Gastrocnemius medialis (tissue), 4 donors: ENCODE data around the gene RCOR2. TPM values are rescaled to one million over a fixed set of nuclear protein-coding genes. Genes with fewer than 3 reads are reported as not detected.

Experiments used
- ATAC-seq, 2 donors: fragments of 150-250 bp; one replicate each; pipeline ENCODE4 v1.9.1; 2016
- DNase-seq, 2 donors: peaks; one replicate each; pipeline ENCODE4 v3.0.0-alpha.2; 2019
- H3K27ac ChIP-seq, 4 donors: fragments of 200-600 bp; sonication (generic); 1 replicate in 1 of 4; 2 replicates in 3 of 4; pipeline ENCODE4 v1.5.1; 2016 to 2018; ENCODE audit warnings: mild to moderate bottlenecking in 2 of 4, moderate library complexity in 1 of 4
- H3K27me3 ChIP-seq, 3 donors: fragments of 200-600 bp; sonication (generic) in 2 of 3; 1 replicate in 1 of 3; 2 replicates in 2 of 3; pipeline versions ENCODE4 v1.5.1 to v1.6.0; 2016 to 2019; ENCODE audit warnings: mild to moderate bottlenecking in 1 of 3, moderate library complexity in 1 of 3
- H3K36me3 ChIP-seq, 2 donors: fragments of 200-600 bp; sonication (generic) in 1 of 2; one replicate each; pipeline ENCODE4 v1.5.1; 2017 to 2018
- H3K4me1 ChIP-seq, 2 donors: fragments of 200-600 bp; sonication (generic) in 1 of 2; one replicate each; pipeline ENCODE4 v1.5.1; 2016 to 2017; ENCODE audit warnings: mild to moderate bottlenecking in 2 of 2
- H3K4me3 ChIP-seq, 4 donors: fragments of 200-600 bp; sonication (generic) in 3 of 4; 1 replicate in 1 of 4; 2 replicates in 3 of 4; pipeline ENCODE4 v1.5.1; 2016 to 2019; ENCODE audit warnings: mild to moderate bottlenecking in 2 of 4
- H3K9me3 ChIP-seq, 3 donors: fragments of 200-600 bp; sonication (generic) in 2 of 3; 1 replicate in 1 of 3; 2 replicates in 2 of 3; pipeline ENCODE4 v1.5.1; 2016 to 2019
- CTCF ChIP-seq, 5 experiments: fragments of 450-650 bp in 3 of 5; fragments of 200-600 bp in 2 of 5; sonication (generic) in 2 of 5; IDR thresholded peaks in 4 of 5; conservative IDR thresholded peaks in 1 of 5; 1 replicate in 4 of 5; 2 replicates in 1 of 5; pipeline ENCODE4 v1.5.1; 2016 to 2019; ENCODE audit warnings: antibody characterized with exemption in 5 of 5, mild to moderate bottlenecking in 3 of 5, moderate library complexity in 3 of 5
- POLR2A ChIP-seq, 2 donors: fragments of 450-650 bp; IDR thresholded peaks; one replicate each; pipeline ENCODE4 v1.6.1; 2017; ENCODE audit warnings: antibody characterized with exemption in 2 of 2, mild to moderate bottlenecking in 2 of 2, moderate library complexity in 2 of 2
- in situ Hi-C, 4 donors: fragments of 200-750 bp; cut with MboI; loops; one replicate each; pipeline versions ENCODE4 v1.15.0 to v1.8.0; 2017; ENCODE audit warnings: low sequenced_read_pairs in 4 of 4
- intact Hi-C: fragments of 100-400 bp; cut with DNase I; formaldehyde crosslinking; loops from one replicate; pipeline ENCODE4 v1.15.1; 2023; ENCODE audit warnings: low total_unique reads
- total RNA-seq, 4 donors: library from RNA; depleted of rRNA; stranded (reverse); fragments of >200 nt; gene quantifications; one replicate each; pipeline versions ENCODE4 v1.1.0 to v1.2.3, GENCODE V29; 2016

RCOR2 gene
- total RNA-seq, 4 donors from 2014 or later, result 0.25 to 1.5 (median 0.45) TPM

GRCh38 chr11:63875506-63876065, 41.4 kb downstream of the RCOR2 start:
- in situ Hi-C loops (no loop called here), intact Hi-C loops (loop anchor here (10.0 kb wide), 1 partner anchor 111 kb away; the partner anchor contains the start of gene ZFTA)
- Histone ChIP-seq H3K4me3 (no peak overlapping the region), H3K36me3 (peaks cover 0 to 5% of the 10 kb centered on the region in 2 donors), H3K9me3 (no peaks in the 10 kb centered on the region), H3K27ac (no peak overlapping the region), H3K4me1 (peaks cover 27 to 39% of the 10 kb centered on the region in 2 donors), H3K27me3 (no peaks in the 10 kb centered on the region)
- DNase-seq, result no peak
- no peak for ATAC-seq
- no peak for TF ChIP-seq CTCF (IDR thresholded peaks at IDR 0.05 in 4 of 5, conservative IDR thresholded peaks at IDR 0.05 in 1 of 5)
- TF ChIP-seq POLR2A (IDR thresholded peaks at IDR 0.05), result no peak

DNA sequence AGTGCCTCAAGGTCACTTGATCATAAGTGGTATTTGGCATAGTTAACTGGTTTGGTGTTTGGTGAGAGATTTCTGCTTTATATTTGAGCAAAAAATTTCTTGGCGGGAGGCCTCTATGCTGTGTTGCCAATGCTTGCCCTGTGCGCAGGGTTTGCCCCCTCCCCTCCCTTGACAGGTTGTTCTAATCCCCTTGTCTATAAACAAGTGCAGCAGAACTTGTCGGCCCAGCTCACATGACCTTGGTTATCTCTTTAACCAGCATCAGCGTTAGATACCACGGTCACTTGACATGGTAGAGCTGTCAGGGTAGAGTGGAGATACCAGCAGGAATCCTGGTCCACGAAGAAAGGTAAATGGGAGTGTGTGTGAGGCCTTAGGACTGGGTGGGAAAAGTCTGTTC, 42.5 kb downstream of the RCOR2 start:
- Histone ChIP-seq H3K4me1 (peaks cover 38 to 45% of the 10 kb centered on the region in 2 donors), H3K4me3 (no peak overlapping the region), H3K27ac (peak overlapping the region in 3 of 4 donors; percentile 8 to 86 (median 80)), H3K9me3 (no peaks in the 10 kb centered on the region), H3K36me3 (peaks cover 0 to 5% of the 10 kb centered on the region in 2 donors), H3K27me3 (no peaks in the 10 kb centered on the region)
- DNase-seq (no peak), ATAC-seq (no peak)
- intact Hi-C loops (loop anchor here (5.0 to 10.0 kb wide), 2 partner anchors 43 to 110 kb away; partner anchors contain the start of genes RCOR2 and ZFTA), in situ Hi-C loops (no loop called here)
- TF ChIP-seq POLR2A (IDR thresholded peaks at IDR 0.05) (no peak), CTCF (IDR thresholded peaks at IDR 0.05 in 4 of 5, conservative IDR thresholded peaks at IDR 0.05 in 1 of 5) (no peak)

DNA sequence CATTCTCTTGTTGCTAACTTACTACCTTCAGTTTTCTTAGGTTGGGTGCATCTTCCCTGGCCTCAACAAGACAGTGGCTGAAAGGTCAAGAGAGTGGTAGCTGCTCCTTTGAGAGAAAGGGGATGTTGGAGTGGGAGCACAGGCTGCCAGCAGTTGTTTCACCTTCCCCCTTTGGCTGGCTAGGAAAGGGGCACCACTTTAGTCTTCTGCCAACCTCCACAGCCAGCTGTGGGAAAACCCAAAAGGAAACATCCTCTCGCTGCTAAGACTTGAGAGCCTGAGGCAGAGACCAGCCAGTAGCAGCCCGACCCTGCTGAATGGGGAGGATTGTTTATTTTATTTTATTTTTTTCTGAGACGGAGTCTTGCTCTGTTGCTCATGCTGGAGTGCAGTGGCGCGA, 43.7 kb downstream of the RCOR2 start:
- H3K4me1 ChIP-seq, result peaks cover 46 to 51% of the 10 kb centered on the region in 2 donors
- peaks cover 0 to 5% of the 10 kb centered on the region in 2 donors for H3K36me3 ChIP-seq
- intact Hi-C loops, result loop anchor here (2.0 to 10.0 kb wide), 3 partner anchors 44 to 109 kb away; partner anchors contain the start of genes RCOR2 and ZFTA
- H3K9me3 ChIP-seq, result no peaks in the 10 kb centered on the region
- no peak for ATAC-seq
- H3K27me3 ChIP-seq, result no peaks in the 10 kb centered on the region
- TF ChIP-seq CTCF (IDR thresholded peaks at IDR 0.05 in 4 of 5, conservative IDR thresholded peaks at IDR 0.05 in 1 of 5) (no peak), POLR2A (IDR thresholded peaks at IDR 0.05) (no peak)
- in situ Hi-C loops, result no loop called here
- peak overlapping the region; percentile 71 to 86 (median 79) for H3K27ac ChIP-seq
- no peak for DNase-seq
- H3K4me3 ChIP-seq, result no peak overlapping the region

DNA sequence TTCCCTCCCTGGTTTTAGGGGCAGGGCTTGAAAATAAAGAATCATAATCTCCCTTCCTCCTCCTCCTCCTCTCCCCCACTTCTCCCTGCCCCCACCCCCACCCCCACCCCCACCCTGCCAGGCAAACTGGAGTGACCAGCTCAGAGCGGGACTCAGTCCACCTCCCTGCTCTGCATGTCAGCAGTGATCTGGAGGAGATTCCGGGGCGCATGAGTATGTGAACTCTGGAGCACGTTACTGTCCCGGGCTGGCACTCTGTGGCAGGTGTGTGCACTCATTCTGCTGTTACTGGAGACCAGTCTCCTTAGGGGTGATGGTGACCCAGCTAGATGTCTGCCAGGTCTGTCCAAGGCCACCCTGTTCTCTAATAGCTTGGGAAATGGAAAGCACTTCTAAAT, 44.2 kb downstream of the RCOR2 start:
- peak overlapping the region; percentile 71 to 86 (median 79) for H3K27ac ChIP-seq
- H3K4me1 ChIP-seq, result peaks cover 50 to 52% of the 10 kb centered on the region in 2 donors
- H3K4me3 ChIP-seq, result peak overlapping the region in 1 of 4 donors; percentile 46
- no peaks in the 10 kb centered on the region for H3K9me3 ChIP-seq
- H3K27me3 ChIP-seq, result no peaks in the 10 kb centered on the region
- peaks cover 0 to 5% of the 10 kb centered on the region in 2 donors for H3K36me3 ChIP-seq
- DNase-seq (peak in 1 of 2 donors; percentile 43), ATAC-seq (peak; percentile 6 to 15)
- in situ Hi-C loops, result no loop called here
- intact Hi-C loops, result loop anchor here (1.0 to 10.0 kb wide), 4 partner anchors 34 to 108 kb away; partner anchors contain the start of genes RCOR2 and ZFTA
- TF ChIP-seq POLR2A (IDR thresholded peaks at IDR 0.05), result no peak
- no peak for TF ChIP-seq CTCF (IDR thresholded peaks at IDR 0.05 in 4 of 5, conservative IDR thresholded peaks at IDR 0.05 in 1 of 5)
